DND-41 (cell line): ENCODE data around the gene ETFA.

Source experiments
- CTCF ChIP-seq: IDR thresholded peaks from 2 replicates; pipeline ENCODE4 v1.5.1; 2012; ENCODE audit warnings: borderline replicate concordance, low read length, moderate library complexity, mild to moderate bottlenecking; ENCODE audit not compliant: poor library complexity, severe bottlenecking; ENCODE audit errors: extremely low read depth
- EZH2 ChIP-seq: IDR thresholded peaks from 3 replicates; pipeline ENCODE4 v1.6.1; 2012; ENCODE audit warnings: borderline replicate concordance, low read depth, mild to moderate bottlenecking, moderate library complexity, low read length, inconsistent platforms; ENCODE audit not compliant: severe bottlenecking

GRCh38 chr15:76346669-76347481 lies 35.6 kb upstream of the ETFA start:
- no peak for TF ChIP-seq CTCF
- TF ChIP-seq EZH2, result no peak
